NCI-H146 treated with DMSO at 0.1 percent for 48 hours (cell line): ENCODE results near the gene EBF4.

Source experiments
- DNase-seq: peaks from one replicate; lab custom pipeline; 2025; ENCODE audit not compliant: unreplicated experiment; lab: John Stamatoyannopoulos, UW

The EBF4 gene, protein sequence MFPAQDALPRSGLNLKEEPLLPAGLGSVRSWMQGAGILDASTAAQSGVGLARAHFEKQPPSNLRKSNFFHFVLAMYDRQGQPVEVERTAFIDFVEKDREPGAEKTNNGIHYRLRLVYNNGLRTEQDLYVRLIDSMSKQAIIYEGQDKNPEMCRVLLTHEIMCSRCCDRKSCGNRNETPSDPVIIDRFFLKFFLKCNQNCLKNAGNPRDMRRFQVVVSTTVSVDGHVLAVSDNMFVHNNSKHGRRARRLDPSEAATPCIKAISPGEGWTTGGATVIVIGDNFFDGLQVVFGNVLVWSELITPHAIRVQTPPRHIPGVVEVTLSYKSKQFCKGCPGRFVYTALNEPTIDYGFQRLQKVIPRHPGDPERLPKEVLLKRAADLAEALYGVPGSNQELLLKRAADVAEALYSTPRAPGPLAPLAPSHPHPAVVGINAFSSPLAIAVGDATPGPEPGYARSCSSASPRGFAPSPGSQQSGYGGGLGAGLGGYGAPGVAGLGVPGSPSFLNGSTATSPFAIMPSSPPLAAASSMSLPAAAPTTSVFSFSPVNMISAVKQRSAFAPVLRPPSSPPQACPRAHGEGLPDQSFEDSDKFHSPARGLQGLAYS

GRCh38 chr20:2692036-2692885 lies at the start of gene EBF4:
Gene EBF4, plus strand, starts transcription at chr20:2692780. Its CDS starts 866 bp downstream, at chr20:2693646.
- no peak for DNase-seq

GRCh38 chr20:2643708-2644107 lies 48.9 kb upstream of the EBF4 start:
- no peak for DNase-seq

GRCh38 chr20:2651772-2652723 lies 40.5 kb upstream of the EBF4 start, which contains the start of gene NOP56:
Gene NOP56, plus strand, starts transcription at chr20:2652632. Its CDS starts 29 bp downstream, at chr20:2652661.
- peak; percentile 90 for DNase-seq

- DNase-seq = no peak
Observed at GRCh38 chr20:2652724-2653555, 39.6 kb upstream of the EBF4 start.

GRCh38 chr20:2653556-2654383 lies 38.8 kb upstream of the EBF4 start:
- no peak for DNase-seq

DNA sequence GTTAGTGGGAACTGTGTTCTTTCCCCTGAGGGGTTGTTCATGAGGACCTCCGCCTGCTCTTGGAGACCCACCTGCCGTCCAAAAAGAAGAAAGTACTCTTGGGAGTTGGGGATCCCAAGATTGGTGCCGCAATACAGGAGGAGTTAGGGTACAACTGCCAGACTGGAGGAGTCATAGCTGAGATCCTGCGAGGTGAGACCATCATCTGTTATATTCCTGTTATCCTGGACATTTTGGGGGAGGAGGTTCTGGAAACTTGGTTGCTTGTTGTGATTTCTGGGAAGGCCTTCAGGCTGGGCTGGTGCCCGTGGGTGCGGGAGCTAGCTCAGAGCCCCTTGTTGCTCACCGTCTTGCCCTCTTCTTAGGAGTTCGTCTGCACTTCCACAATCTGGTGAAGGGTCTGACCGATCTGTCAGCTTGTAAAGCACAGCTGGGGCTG lies 38.2 kb upstream of the EBF4 start:
- no peak for DNase-seq

GRCh38 chr20:2654831-2655230 lies 37.7 kb upstream of the EBF4 start:
- no peak for DNase-seq

DNA sequence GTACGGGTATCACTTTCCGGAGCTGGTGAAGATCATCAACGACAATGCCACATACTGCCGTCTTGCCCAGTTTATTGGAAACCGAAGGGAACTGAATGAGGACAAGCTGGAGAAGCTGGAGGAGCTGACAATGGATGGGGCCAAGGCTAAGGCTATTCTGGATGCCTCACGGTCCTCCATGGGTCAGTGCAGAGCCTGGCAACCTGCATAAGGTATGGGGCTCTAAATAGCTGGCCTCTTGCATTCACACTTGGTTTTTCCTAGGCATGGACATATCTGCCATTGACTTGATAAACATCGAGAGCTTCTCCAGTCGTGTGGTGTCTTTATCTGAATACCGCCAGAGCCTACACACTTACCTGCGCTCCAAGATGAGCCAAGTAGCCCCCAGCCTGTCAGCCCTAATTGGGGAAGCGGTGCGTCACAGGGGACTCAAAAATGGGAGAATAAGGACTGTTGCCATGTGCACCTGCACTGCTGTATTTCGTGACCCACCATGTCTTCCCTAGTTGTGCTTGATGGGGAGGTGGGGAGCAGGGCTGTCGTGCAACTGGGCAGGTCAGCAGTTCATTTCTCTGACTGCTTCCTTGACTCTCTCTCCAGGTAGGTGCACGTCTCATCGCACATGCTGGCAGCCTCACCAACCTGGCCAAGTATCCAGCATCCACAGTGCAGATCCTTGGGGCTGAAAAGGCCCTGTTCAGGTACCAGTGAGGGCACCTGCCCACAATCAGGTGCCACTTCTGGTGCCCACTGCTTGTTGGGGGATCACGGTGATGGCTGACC lies 37.1 kb upstream of the EBF4 start:
- no peak for DNase-seq

- DNase-seq = no peak
Observed at GRCh38 chr20:2656471-2657117, 36.0 kb upstream of the EBF4 start.

DNA sequence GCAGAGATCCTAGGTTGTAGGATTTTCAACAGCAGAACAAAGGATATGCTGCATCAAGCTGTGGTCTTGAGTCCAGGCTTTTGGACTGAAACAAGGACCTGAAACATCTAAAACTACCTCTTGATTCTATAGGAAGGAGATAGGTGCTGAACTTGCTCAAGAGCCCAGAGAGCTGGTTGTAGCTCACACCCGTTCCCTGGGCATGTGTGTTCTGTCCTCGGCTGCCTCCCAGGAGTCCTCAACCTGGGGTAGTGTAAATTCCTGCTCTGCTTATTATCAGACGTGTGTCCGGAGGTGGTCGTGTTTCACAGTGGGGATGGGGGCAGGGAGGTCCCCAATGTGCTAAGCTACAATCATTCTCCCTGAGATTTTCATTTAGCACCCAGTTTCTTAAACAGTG lies 35.3 kb upstream of the EBF4 start:
- DNase-seq = no peak

- DNase-seq = no peak
Observed at GRCh38 chr20:2657674-2658073, 34.9 kb upstream of the EBF4 start.

DNA sequence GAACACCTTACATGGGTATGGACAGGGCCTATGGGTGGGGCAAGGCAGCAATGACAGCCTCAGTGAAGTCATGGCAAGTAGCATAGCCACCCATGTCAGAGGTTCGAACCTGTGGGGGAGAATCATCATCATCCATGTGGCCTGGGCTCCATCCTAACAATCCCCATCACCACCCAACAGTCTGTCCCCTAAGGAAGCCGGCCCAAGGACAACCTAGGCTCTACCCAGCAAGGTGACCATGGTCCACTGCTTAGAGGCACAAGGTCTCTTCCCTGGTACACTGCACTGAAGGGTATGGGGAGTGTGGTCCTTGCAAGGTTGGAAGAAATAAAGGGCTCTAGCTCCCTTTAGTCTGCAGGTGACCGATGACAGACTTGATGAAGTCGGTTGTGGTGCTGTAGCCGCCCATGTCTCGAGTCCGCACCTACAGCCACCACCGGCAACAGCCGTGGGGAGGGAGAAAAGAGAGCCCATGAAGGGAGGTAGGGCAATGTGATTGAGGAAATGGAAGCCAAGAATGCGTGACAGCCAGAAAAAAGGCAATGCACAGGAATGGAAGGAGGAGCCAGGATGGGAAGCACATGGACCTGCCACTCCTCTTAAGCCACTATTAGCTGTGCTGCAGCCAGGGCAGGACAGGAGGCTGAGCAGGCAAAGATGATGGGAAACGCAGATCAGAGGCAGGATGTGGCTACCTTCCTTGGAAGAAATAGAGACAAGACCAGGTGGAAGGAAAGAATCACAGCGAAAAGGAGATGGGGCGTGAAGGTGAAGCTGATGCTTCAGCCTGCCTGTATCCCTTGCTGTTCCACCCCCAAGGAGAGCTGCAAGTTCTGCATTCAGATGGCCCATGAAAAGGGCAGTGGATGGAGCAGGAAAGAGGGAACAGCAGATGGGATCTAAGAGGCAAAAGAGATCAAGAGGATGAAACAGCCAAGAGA lies 33.9 kb upstream of the EBF4 start:
- DNase-seq = no peak

GRCh38 chr20:2659547-2659946 lies 33.0 kb upstream of the EBF4 start:
- no peak for DNase-seq

DNA sequence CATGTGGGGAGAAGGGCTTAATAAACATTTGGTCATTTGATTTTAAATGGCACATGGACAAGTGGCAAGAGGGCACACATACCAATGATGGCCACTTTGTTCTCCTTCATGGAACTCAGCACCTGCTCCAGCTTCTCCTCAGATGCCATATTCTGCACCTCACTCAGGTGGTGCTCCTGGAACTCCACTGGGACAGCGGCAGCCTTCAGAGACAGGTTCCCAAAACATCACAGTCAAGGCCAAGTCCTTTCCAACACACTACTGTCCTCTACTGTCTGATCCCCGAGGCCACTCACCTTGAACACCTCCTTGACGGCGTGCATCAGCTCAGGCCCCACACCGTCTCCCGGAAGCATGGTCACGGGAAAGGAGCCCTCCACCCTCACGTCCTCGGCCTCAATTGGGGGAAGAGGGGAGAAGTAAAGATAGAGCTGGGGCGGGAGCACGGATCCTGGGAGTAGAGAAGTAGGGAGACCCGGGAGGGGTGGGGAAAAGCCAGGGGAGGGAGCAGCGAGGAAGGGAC lies 29.2 kb upstream of the EBF4 start:
- DNase-seq = no peak

DNA sequence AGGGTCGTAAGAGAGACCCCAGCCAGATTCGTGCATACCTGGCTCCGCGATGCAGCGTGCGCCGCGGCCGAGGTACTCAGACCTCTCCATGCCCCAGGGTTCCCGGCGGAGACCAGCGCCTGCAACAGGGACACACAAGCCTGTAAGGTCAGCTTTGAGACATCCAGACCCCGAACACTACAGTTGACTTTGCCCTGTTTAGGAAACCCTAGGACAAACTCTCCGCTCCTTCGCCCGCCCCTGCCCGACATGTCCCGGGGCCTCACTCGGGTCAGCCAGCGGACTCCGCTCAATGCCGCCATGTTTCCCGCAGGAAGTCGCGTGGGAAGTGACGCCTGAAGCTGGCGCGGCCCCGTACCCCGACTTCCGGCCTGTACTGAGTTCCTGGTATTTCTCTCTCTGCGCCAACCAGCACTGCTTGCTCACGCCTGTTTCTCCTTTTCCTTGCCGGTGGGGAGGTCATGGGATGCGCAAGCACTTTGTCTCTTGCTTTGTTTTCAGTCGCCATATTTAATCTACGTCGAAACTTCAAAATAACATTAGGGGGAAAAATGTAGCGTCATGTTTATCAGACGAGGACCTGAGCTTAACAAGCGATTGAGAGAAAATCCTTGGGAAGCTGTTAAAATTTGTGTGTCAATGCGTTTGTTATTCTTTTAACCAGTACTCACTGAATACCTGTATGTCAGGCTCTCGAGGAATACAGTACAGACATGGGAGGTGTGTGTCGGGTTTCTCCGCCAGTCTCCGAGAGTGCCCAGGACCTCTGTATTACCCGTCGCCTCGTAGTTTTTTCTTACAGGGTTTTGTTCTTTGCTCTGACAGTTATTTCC lies 28.5 kb upstream of the EBF4 start, which contains the start of gene IDH3B:
TSS of gene IDH3B (minus strand) at position 330 of the 833 bp plus-strand sequence. CDS start at position 302, 28 bp downstream.
- peak; percentile 95 for DNase-seq
